H1 (cell line): Measurements from ENCODE around the gene HYDIN. TPM values are rescaled to one million over a fixed set of nuclear protein-coding genes. Genes with fewer than 3 reads are reported as not detected.
"Not testable (repeated sequence)": the region's sequence is repeated elsewhere in the genome, so short reads cannot be mapped to it uniquely, and the experiment has no call there.

ENCODE experiments used
- CTCF ChIA-PET: fragments of 300-600 bp; sonication (Branson Sonifier 250); formaldehyde crosslinking; loops from one replicate; lab custom pipeline; 2021; ENCODE audit not compliant: partially characterized antibody; lab: Charles Lee
- POLR2A ChIA-PET: fragments of 300-600 bp; sonication (Branson Sonifier 250); formaldehyde crosslinking; loops from one replicate; lab custom pipeline; 2021; ENCODE audit warnings: inconsistent platforms; ENCODE audit not compliant: partially characterized antibody; lab: Charles Lee
- DNase-seq, 2 experiments: peaks; one replicate each; pipeline versions ENCODE4 v3.0.0 to v3.0.0-alpha.2; 2010 to 2022; ENCODE audit warnings: low spot score in 2 of 2, low read depth in 1 of 2, mixed read lengths in 1 of 2
- FAIRE-seq: peaks from 2 replicates; lab custom pipeline; 2011; peaks lifted over from hg19 to GRCh38; lab: Jason Lieb, UNC
- H2AFZ ChIP-seq: 2 replicates; pipeline ENCODE4 v1.8.1; 2012; ENCODE audit warnings: low read length, inconsistent platforms
- H2AK5ac ChIP-seq: 2 replicates; pipeline ENCODE4 v1.6.1; 2013; ENCODE audit warnings: low read depth, low read length
- H2BK120ac ChIP-seq: replicated peaks from 2 replicates; pipeline ENCODE3; 2013; ENCODE audit warnings: low read depth, low read length, inconsistent platforms
- H2BK12ac ChIP-seq: 2 replicates; pipeline ENCODE4 v1.6.1; 2013; ENCODE audit warnings: low read depth, low read length
- H2BK15ac ChIP-seq: 2 replicates; pipeline ENCODE4 v1.6.1; 2013; ENCODE audit warnings: low read length
- H2BK20ac ChIP-seq: 2 replicates; pipeline ENCODE4 v1.6.1; 2013; ENCODE audit warnings: low read length
- H2BK5ac ChIP-seq: 2 replicates; pipeline ENCODE4 v1.6.1; 2013; ENCODE audit warnings: low read depth, low read length
- H3K14ac ChIP-seq: 2 replicates; pipeline ENCODE4 v1.6.1; 2013; ENCODE audit warnings: inconsistent platforms; ENCODE audit not compliant: insufficient read length
- H3K18ac ChIP-seq: 2 replicates; pipeline ENCODE4 v1.6.1; 2013; ENCODE audit warnings: low read length; ENCODE audit errors: extremely low read depth
- H3K23ac ChIP-seq: 2 replicates; pipeline ENCODE4 v1.6.1; 2013; ENCODE audit warnings: inconsistent platforms; ENCODE audit not compliant: insufficient read length
- H3K23me2 ChIP-seq: 2 replicates; pipeline ENCODE4 v1.6.1; 2013; ENCODE audit warnings: low read depth, low read length
- H3K27ac ChIP-seq: 2 replicates; pipeline ENCODE4 v1.6.1; 2011; ENCODE audit warnings: low read depth, low read length, inconsistent platforms
- H3K27me3 ChIP-seq, 4 experiments: replicated peaks in 1 of 4; 1 replicate in 1 of 4; 2 replicates in 3 of 4; pipeline versions ENCODE4 v1.6.1 to v1.8.1; 2011 to 2013; ENCODE audit warnings: low read length in 3 of 4, mild to moderate bottlenecking in 3 of 4, inconsistent platforms in 2 of 4, mixed read lengths in 2 of 4, moderate library complexity in 1 of 4; ENCODE audit not compliant: control insufficient read depth in 3 of 4, insufficient read depth in 3 of 4; ENCODE audit errors: extremely low read depth in 1 of 4
- H3K36me3 ChIP-seq, 4 experiments: 2 replicates each; pipeline versions ENCODE4 v1.6.1 to v1.8.1; 2011 to 2013; ENCODE audit warnings: mild to moderate bottlenecking in 4 of 4, low read length in 3 of 4, moderate library complexity in 2 of 4, control low read depth in 1 of 4, inconsistent platforms in 1 of 4; ENCODE audit not compliant: insufficient read depth in 4 of 4, control insufficient read depth in 2 of 4
- H3K4ac ChIP-seq: replicated peaks from 2 replicates; pipeline ENCODE3; 2013; ENCODE audit warnings: low read length, low read depth, mixed read lengths, inconsistent platforms; ENCODE audit not compliant: insufficient read length
- H3K4me1 ChIP-seq, 4 experiments: replicated peaks in 1 of 4; 1 replicate in 1 of 4; 2 replicates in 3 of 4; pipeline versions ENCODE4 v1.6.1 to v1.8.1; 2011 to 2013; ENCODE audit warnings: low read length in 3 of 4, inconsistent platforms in 2 of 4, mixed read lengths in 1 of 4; ENCODE audit not compliant: insufficient read depth in 4 of 4, control insufficient read depth in 3 of 4
- H3K4me2 ChIP-seq, 2 experiments: 2 replicates each; pipeline versions ENCODE4 v1.6.1 to v1.8.1; 2011 to 2013; ENCODE audit warnings: low read depth in 2 of 2, low read length in 2 of 2, control low read depth in 1 of 2, inconsistent platforms in 1 of 2, mild to moderate bottlenecking in 1 of 2; ENCODE audit not compliant: insufficient read depth in 1 of 2
- H3K4me3 ChIP-seq, 4 experiments: fragments of 200-600, 300-600 bp in 1 of 4; sonication (generic), shearing (Covaris generic), sonication (Bioruptor Twin) in 1 of 4; 2 replicates each; pipeline versions ENCODE4 v1.5.1 to v1.8.1; 2011 to 2016; ENCODE audit warnings: low read length in 4 of 4, low read depth in 3 of 4, control low read depth in 2 of 4, inconsistent platforms in 2 of 4, mild to moderate bottlenecking in 2 of 4, mixed read lengths in 1 of 4, moderate library complexity in 1 of 4; ENCODE audit not compliant: insufficient read depth in 2 of 4; ENCODE audit errors: extremely low read depth in 1 of 4
- H3K56ac ChIP-seq: replicated peaks from 2 replicates; pipeline ENCODE3; 2013; ENCODE audit warnings: low read depth, mild to moderate bottlenecking, mixed read lengths, low read length, inconsistent platforms; ENCODE audit not compliant: insufficient read length
- H3K79me1 ChIP-seq: 2 replicates; pipeline ENCODE4 v1.6.1; 2013; ENCODE audit warnings: low read depth, low read length, control low read depth
- H3K79me2 ChIP-seq, 2 experiments: 2 replicates each; pipeline versions ENCODE4 v1.6.1 to v1.8.1; 2012 to 2013; ENCODE audit warnings: low read length in 2 of 2, mild to moderate bottlenecking in 2 of 2, inconsistent platforms in 1 of 2; ENCODE audit not compliant: insufficient read depth in 2 of 2, control insufficient read depth in 1 of 2
- H3K9ac ChIP-seq, 4 experiments: replicated peaks in 1 of 4; 1 replicate in 1 of 4; 2 replicates in 3 of 4; pipeline versions ENCODE4 v1.6.1 to v1.8.1; 2011 to 2013; ENCODE audit warnings: low read depth in 3 of 4, low read length in 3 of 4, control low read depth in 2 of 4, mild to moderate bottlenecking in 2 of 4, moderate library complexity in 2 of 4, inconsistent platforms in 1 of 4; ENCODE audit errors: extremely low read depth in 1 of 4
- H3K9me3 ChIP-seq, 2 experiments: 2 replicates each; pipeline versions ENCODE4 v1.6.1 to v1.8.1; 2012 to 2013; ENCODE audit warnings: mild to moderate bottlenecking in 2 of 2, moderate library complexity in 2 of 2, control low read depth in 1 of 2, inconsistent platforms in 1 of 2, low read depth in 1 of 2, low read length in 1 of 2, mixed read lengths in 1 of 2; ENCODE audit not compliant: insufficient read depth in 2 of 2
- H4K20me1 ChIP-seq, 2 experiments: replicated peaks in 1 of 2; 2 replicates each; pipeline versions ENCODE3 to v1.8.1; 2011 to 2013; ENCODE audit warnings: inconsistent platforms in 2 of 2, low read length in 2 of 2, mild to moderate bottlenecking in 1 of 2; ENCODE audit not compliant: insufficient read depth in 2 of 2, control insufficient read depth in 1 of 2
- H4K5ac ChIP-seq: 2 replicates; pipeline ENCODE4 v1.6.1; 2013; ENCODE audit warnings: low read length, low read depth, mixed read lengths, inconsistent platforms; ENCODE audit not compliant: insufficient read length
- H4K8ac ChIP-seq: 2 replicates; pipeline ENCODE4 v1.8.0; 2013; ENCODE audit warnings: mild to moderate bottlenecking, moderate library complexity, low read length, inconsistent platforms; ENCODE audit not compliant: insufficient read depth; ENCODE audit errors: extremely low read depth
- H4K91ac ChIP-seq: replicated peaks from 2 replicates; pipeline ENCODE3; 2013; ENCODE audit warnings: low read length, mixed read lengths, inconsistent platforms; ENCODE audit not compliant: insufficient read length
- WGBS, 2 experiments: shearing (Covaris generic) in 1 of 2; methylation state at CpG; one replicate each; pipeline versions ENCODE4 v1.1.6 to v1.1.7; 2013 to 2015; ENCODE audit warnings: low lambda C conversion rate in 2 of 2, mixed read lengths in 2 of 2, inconsistent platforms in 1 of 2, low coverage in 1 of 2, missing lambda C conversion rate in 1 of 2; ENCODE audit not compliant: insufficient replicate concordance in 2 of 2, insufficient coverage in 1 of 2, insufficient read length in 1 of 2; ENCODE audit errors: extremely low coverage in 1 of 2, missing lambda C conversion rate in 1 of 2; 5-methylcytosine and 5-hydroxymethylcytosine counted together
- polyA plus RNA-seq, 7 experiments: library from polyadenylated mRNA; depleted of rRNA in 3 of 7; stranded (reverse) in 5 of 7; unstranded in 2 of 7; fragments of >200 nt in 5 of 7; fragments of 200-250 nt in 2 of 7; gene quantifications; 1 replicate in 5 of 7; 2 replicates in 1 of 7; 4 replicates in 1 of 7; pipeline versions ENCODE4 v1.2.1 to v1.2.3, GENCODE V29; 2011 to 2013; ENCODE audit warnings: missing spikeins in 2 of 7, mixed read lengths in 2 of 7
- total RNA-seq: library from RNA; stranded (reverse); fragmentation: NEBNext Ultra II Directional; extraction: Animal tissue kit (Norgen Biotek cat#: 25700); gene quantifications from 2 replicates; pipeline ENCODE4 v1.2.1, GENCODE V29; 2021

Gene HYDIN
- total and polyA plus RNA-seq, 2 of the 8 experiments (the other 6 are each of a cell fraction or from before 2014, with no cell fraction given) = 1.1 to 1.8 TPM

- H3K4me3 ChIP-seq, H2BK5ac ChIP-seq, H3K27me3 ChIP-seq, H3K9me3 ChIP-seq, POLR2A ChIA-PET, H2AFZ ChIP-seq, H4K91ac ChIP-seq, H3K18ac ChIP-seq, H3K79me1 ChIP-seq, H3K4ac ChIP-seq, H3K14ac ChIP-seq, H3K23ac ChIP-seq, DNase-seq, H3K27ac ChIP-seq, H2AK5ac ChIP-seq, H2BK20ac ChIP-seq, FAIRE-seq, H3K4me1 ChIP-seq, H4K20me1 ChIP-seq, H3K36me3 ChIP-seq, H3K23me2 ChIP-seq, H4K5ac ChIP-seq, H2BK15ac ChIP-seq, H2BK120ac ChIP-seq, H3K56ac ChIP-seq, H3K9ac ChIP-seq, H4K8ac ChIP-seq, H3K4me2 ChIP-seq, CTCF ChIA-PET, H2BK12ac ChIP-seq, H3K79me2 ChIP-seq: not testable (repeated sequence)
- WGBS, 2 experiments = 100% methylated on average over 1 of the region's 2 CpGs; no CpG with 5 or more reads in 1 of the 2 experiments
These were observed 234.7 kb downstream of the HYDIN start for GRCh38 chr16:70995799-70996198.

- POLR2A ChIA-PET, CTCF ChIA-PET, H4K8ac ChIP-seq, H3K4ac ChIP-seq, H3K56ac ChIP-seq, H3K4me1 ChIP-seq, H2BK12ac ChIP-seq, H3K79me2 ChIP-seq, H3K27ac ChIP-seq, H3K9me3 ChIP-seq, H3K18ac ChIP-seq, H3K27me3 ChIP-seq, H4K20me1 ChIP-seq, H4K91ac ChIP-seq, H3K23me2 ChIP-seq, H4K5ac ChIP-seq, H3K79me1 ChIP-seq, H3K23ac ChIP-seq, H2BK5ac ChIP-seq, H2AFZ ChIP-seq, H3K14ac ChIP-seq, H2BK15ac ChIP-seq, FAIRE-seq, H2BK20ac ChIP-seq, DNase-seq, H2AK5ac ChIP-seq, H3K4me2 ChIP-seq, H3K9ac ChIP-seq, H3K4me3 ChIP-seq, H2BK120ac ChIP-seq, H3K36me3 ChIP-seq: not testable (repeated sequence)
- WGBS, 2 experiments = 89% methylated on average over 3 of the region's 4 CpGs; no CpG with 5 or more reads in 1 of the 2 experiments
These were observed 238.0 kb downstream of the HYDIN start for GRCh38 chr16:70992511-70992910.
